GM12878 (cell line): Measurements from ENCODE around the gene NTN3. TPM values are rescaled to one million over a fixed set of nuclear protein-coding genes. Genes with fewer than 3 reads are reported as not detected.

Experiments
- ATAC-seq: fragments of 200-7000 bp; cut with Tn5 transposase; 3 replicates; pipeline ENCODE4 v1.9.1; 2020; ENCODE audit warnings: mild to moderate bottlenecking, moderate library complexity
- BruUV-seq: library from RNA; stranded (reverse); fragments of 400-500 nt; replicated peaks from 2 replicates; lab custom pipeline; 2021; lab: Mats Ljungman, UMichigan
- CTCF ChIA-PET: fragments of 300-600 bp; sonication (Branson Sonifier 250); formaldehyde crosslinking; extraction: SDS; loops from one replicate; lab custom pipeline; 2021; ENCODE audit warnings: inconsistent platforms; lab: Yijun Ruan, JAX
- POLR2A ChIA-PET: fragments of 350-600 bp; formaldehyde crosslinking; extraction: SDS; loops from one replicate; lab custom pipeline; 2021; ENCODE audit warnings: inconsistent platforms; lab: Charles Lee
- RAD21 ChIA-PET: fragments of 300-600 bp; sonication (Branson Sonifier 250); formaldehyde crosslinking; loops from one replicate; lab custom pipeline; 2023; ENCODE audit warnings: antibody characterized with exemption; ENCODE audit not compliant: unreplicated experiment; lab: Charles Lee
- SMC1A ChIA-PET: fragments of 300-600 bp; sonication (Branson Sonifier 250); formaldehyde crosslinking; loops from one replicate; lab custom pipeline; 2023; ENCODE audit not compliant: unreplicated experiment, uncharacterized antibody; lab: Charles Lee
- DNase-seq: peaks from one replicate; pipeline ENCODE4 v3.0.0-alpha.2; 2011; ENCODE audit warnings: low read depth, low spot score
- FAIRE-seq: peaks from 3 replicates; lab custom pipeline; 2011; peaks lifted over from hg19 to GRCh38; lab: Jason Lieb, UNC
- H2AFZ ChIP-seq: 2 replicates; pipeline ENCODE4 v1.6.0; 2011; ENCODE audit warnings: low read depth, low read length, control low read depth; ENCODE audit not compliant: control insufficient read depth
- H3K27ac ChIP-seq: 2 replicates; pipeline ENCODE4 v1.5.1; 2011; ENCODE audit warnings: control low read depth; ENCODE audit not compliant: control insufficient read depth, insufficient read depth
- H3K27me3 ChIP-seq, 2 experiments: replicated peaks in 1 of 2; 2 replicates each; pipeline versions ENCODE4 v1.6.0 to v1.6.1; 2011; ENCODE audit warnings: low read length in 1 of 2; ENCODE audit not compliant: control insufficient read depth in 2 of 2, insufficient read depth in 2 of 2
- H3K36me3 ChIP-seq, 2 experiments: 2 replicates each; pipeline ENCODE4 v1.5.1; 2011; ENCODE audit warnings: low read length in 1 of 2; ENCODE audit not compliant: control insufficient read depth in 2 of 2, insufficient read depth in 2 of 2
- H3K4me1 ChIP-seq: 2 replicates; pipeline ENCODE4 v1.6.1; 2011; ENCODE audit warnings: mild to moderate bottlenecking, low read length, moderate library complexity, mixed read lengths; ENCODE audit not compliant: control insufficient read depth, insufficient read depth
- H3K4me2 ChIP-seq: 2 replicates; pipeline ENCODE4 v1.6.0; 2011; ENCODE audit warnings: control low read depth; ENCODE audit not compliant: control insufficient read depth, insufficient read depth
- H3K4me3 ChIP-seq: fragments of 200-600 bp; sonication (generic); 2 replicates; pipeline ENCODE4 v1.5.1; 2016
- H3K79me2 ChIP-seq: 2 replicates; pipeline ENCODE4 v1.6.0; 2011; ENCODE audit warnings: low read length; ENCODE audit not compliant: control insufficient read depth, insufficient read depth
- H3K9ac ChIP-seq: 2 replicates; pipeline ENCODE4 v1.8.0; 2011; ENCODE audit warnings: low read length, control low read depth, mixed read lengths; ENCODE audit not compliant: control insufficient read depth, insufficient read depth
- H3K9me3 ChIP-seq: replicated peaks from 3 replicates; pipeline ENCODE4 v1.5.1; 2011; ENCODE audit warnings: mild to moderate bottlenecking, low read length; ENCODE audit not compliant: control insufficient read depth, insufficient read depth
- H4K20me1 ChIP-seq: 2 replicates; pipeline ENCODE4 v1.6.0; 2011; ENCODE audit not compliant: control insufficient read depth, insufficient read depth
- MLLT1 ChIP-seq: fragments of 450-650 bp; IDR thresholded peaks from 2 replicates; pipeline ENCODE4 v1.6.1; 2016; ENCODE audit warnings: mild to moderate bottlenecking
- NKRF ChIP-seq: fragments of 450-650 bp; conservative IDR thresholded peaks from 2 replicates; pipeline ENCODE4 v1.6.1; 2017; ENCODE audit warnings: mild to moderate bottlenecking, moderate library complexity
- USF1 ChIP-seq: IDR thresholded peaks from 2 replicates; pipeline ENCODE4 v1.6.1; 2011; ENCODE audit warnings: borderline replicate concordance, low read depth, mild to moderate bottlenecking, moderate library complexity, mixed read lengths, low read length; ENCODE audit not compliant: insufficient read depth; ENCODE audit errors: extremely low read length
- WGBS: methylation state at CpG from one replicate; pipeline ENCODE4 v1.1.6; 2016; ENCODE audit warnings: low lambda C conversion rate; ENCODE audit not compliant: insufficient replicate concordance, insufficient coverage; ENCODE audit errors: missing lambda C conversion rate; 5-methylcytosine and 5-hydroxymethylcytosine counted together
- in situ Hi-C: fragments of 300-500 bp; cut with MboI; formaldehyde crosslinking; loops from 9 replicates; pipeline ENCODE4 v1.14.3; 2018; ENCODE audit warnings: mixed read lengths
- intact Hi-C: fragments of 100-400 bp; cut with micrococcal nuclease; formaldehyde crosslinking; loops from one replicate; pipeline ENCODE4 v1.14.2; 2022; ENCODE audit not compliant: unreplicated experiment
- polyA plus RNA-seq, 11 experiments: library from polyadenylated mRNA; depleted of rRNA in 4 of 11; unstranded in 6 of 11; stranded (reverse) in 5 of 11; fragments of >200 nt; fragmentation: Nextera tagmentation in 4 of 11; fragmentation: Illumina TruSeq in 1 of 11; extraction: Ambion mirVana in 4 of 11; extraction: Trizol in 1 of 11; gene quantifications; 1 replicate in 1 of 11; 2 replicates in 10 of 11; pipeline versions ENCODE4 v1.2.1 to v1.2.3, GENCODE V29; 2011 to 2016; ENCODE audit warnings: inconsistent platforms in 2 of 11, missing spikeins in 2 of 11, low read depth in 1 of 11
- total RNA-seq, 4 experiments: library from RNA; depleted of rRNA in 3 of 4; stranded (reverse); fragments of >200 nt in 3 of 4; fragmentation: Illumina TruSeq in 1 of 4; extraction: Trizol in 1 of 4; gene quantifications; 2 replicates each; pipeline versions ENCODE4 v1.2.1 to v1.2.3, GENCODE V29; 2013 to 2021

NTN3 gene
- total and polyA plus RNA-seq, 10 of the 15 experiments (the other 5 are each of a cell fraction or from before 2014, with no cell fraction given), result 0.04 TPM; not detected in 9

GRCh38 chr16:2514333-2515179, 43.5 kb downstream of the NTN3 start:
- WGBS, result under 1% methylated on average over 26 of the region's 63 CpGs
- FAIRE-seq (no peak), ATAC-seq (peak; percentile 9), DNase-seq (no peak)
- TSS peak; percentile 65 for BruUV-seq
- no peaks in the 10 kb centered on the region for H3K27me3 ChIP-seq
- peaks cover 24% of the 10 kb centered on the region for H3K4me1 ChIP-seq
- RAD21 ChIA-PET, result interaction anchor here (0.6 kb wide), 1 partner anchor 46 kb away, joined by 3 read pairs; no protein-coding TSS in a partner anchor
- SMC1A ChIA-PET, result no interaction called here
- intact Hi-C loops (no loop called here), in situ Hi-C loops (no loop called here)
- peak overlapping the region; percentile 64 for H3K4me2 ChIP-seq
- peak overlapping the region; percentile 93 for H3K9ac ChIP-seq
- CTCF ChIA-PET, result no interaction called here
- no peaks in the 10 kb centered on the region for H3K9me3 ChIP-seq
- peak overlapping the region; percentile 75 for H3K4me3 ChIP-seq
- TF ChIP-seq MLLT1, result 0 out of 2 replicates have a peak, but pooled peaks have one; percentile 39
- peak; percentile 33 for TF ChIP-seq USF1
- TF ChIP-seq NKRF, result no peak
- POLR2A ChIA-PET, result interaction anchor here (0.5 to 2.4 kb wide), 6 partner anchors 7 to 359 kb away, joined by 3 to 8 read pairs (median 4); partner anchors contain the start of genes CCNF, PDPK1 and TRAF7
- H4K20me1 ChIP-seq, result peaks cover 6% of the 10 kb centered on the region; the same call in 1 of the 2 replicates
- H3K27ac ChIP-seq, result peak overlapping the region; percentile 84
- H3K79me2 ChIP-seq, result peaks cover 56% of the 10 kb centered on the region
- H3K36me3 ChIP-seq, result peaks cover 6 to 13% of the 10 kb centered on the region in 2 experiments; a peak in 3 of 4 replicates
- no peak overlapping the region for H2AFZ ChIP-seq
